Stimulated activated CD4-positive, alpha-beta T cell treated with anti-CD3 and anti-CD28 coated beads, TNF-alpha, amount 100 ng/mL, for 4 hours (primary cell): ENCODE results near the gene STAC.

Experiments used
- DNase-seq, 3 experiments: peaks; one replicate each; pipeline ENCODE4 v3.0.0-alpha.2; 2020; ENCODE audit warnings: low read depth in 3 of 3

The STAC gene

GRCh38 chr3:36380221-36381031 is at the start of gene STAC:
Gene STAC, plus strand, starts transcription at chr3:36380504. Its CDS starts 140 bp downstream, at chr3:36380644.
- DNase-seq = no peak

- DNase-seq = no peak
Measured at GRCh38 chr3:36332139-36332538, 48.2 kb upstream of the STAC start.

GRCh38 chr3:36362216-36362615 is 18.1 kb upstream of the STAC start:
- DNase-seq = no peak

- no peak for DNase-seq
Measured at GRCh38 chr3:36362973-36363372, 17.3 kb upstream of the STAC start.

GRCh38 chr3:36364260-36364659 is 16.0 kb upstream of the STAC start:
- DNase-seq = no peak

GRCh38 chr3:36365829-36366228 is 14.5 kb upstream of the STAC start:
- no peak for DNase-seq

- DNase-seq = no peak
Measured at GRCh38 chr3:36366308-36366707, 14.0 kb upstream of the STAC start.

- no peak for DNase-seq
Measured at GRCh38 chr3:36367912-36368573, 12.3 kb upstream of the STAC start.

GRCh38 chr3:36372534-36372935 is 7.8 kb upstream of the STAC start:
- DNase-seq = no peak

GRCh38 chr3:36373084-36373483 is 7.2 kb upstream of the STAC start:
- DNase-seq = no peak

- no peak for DNase-seq
Measured at GRCh38 chr3:36373666-36374065, 6.6 kb upstream of the STAC start.

- DNase-seq = no peak
Measured at GRCh38 chr3:36379872-36380220, 458 bp upstream of the STAC start.

- DNase-seq = no peak
Measured at GRCh38 chr3:36381311-36381956, 1.1 kb downstream of the STAC start.

- no peak for DNase-seq
Measured at GRCh38 chr3:36393563-36393962, 13.3 kb downstream of the STAC start.

- DNase-seq = no peak
Measured at GRCh38 chr3:36394176-36394575, 13.9 kb downstream of the STAC start.

GRCh38 chr3:36397841-36398240 is 17.5 kb downstream of the STAC start:
- DNase-seq = no peak

- DNase-seq = no peak
Measured at GRCh38 chr3:36399933-36400332, 19.6 kb downstream of the STAC start.

GRCh38 chr3:36401056-36401455 is 20.8 kb downstream of the STAC start:
- no peak for DNase-seq

GRCh38 chr3:36403661-36404060 is 23.4 kb downstream of the STAC start:
- no peak for DNase-seq

- no peak for DNase-seq
Measured at GRCh38 chr3:36405190-36405589, 24.9 kb downstream of the STAC start.

GRCh38 chr3:36408146-36408545 is 27.8 kb downstream of the STAC start:
- no peak for DNase-seq

GRCh38 chr3:36409862-36410261 is 29.6 kb downstream of the STAC start:
- no peak for DNase-seq

- DNase-seq = no peak
Measured at GRCh38 chr3:36411587-36411986, 31.3 kb downstream of the STAC start.
